GM13977 (cell line): Measurements from ENCODE around the gene MTCL1.

Source experiments
- DNase-seq: peaks from one replicate; pipeline ENCODE4 v3.0.0; 2012; ENCODE audit warnings: low spot score
- in situ Hi-C: fragments of 300-500 bp; cut with MboI; formaldehyde crosslinking; loops from one replicate; pipeline ENCODE4 v1.12.0; 2022; ENCODE audit warnings: low sequenced_read_pairs, low pct_unique_long_range_greater_than_20kb, mixed read lengths, inconsistent platforms; ENCODE audit not compliant: unreplicated experiment
- TF ChIP-seq, protein P1 (sequence below): IDR thresholded peaks from 2 replicates; pipeline ENCODE4 v1.5.1; 2012; ENCODE audit warnings: mild to moderate bottlenecking, control low read depth; ENCODE audit not compliant: insufficient read depth; ENCODE audit errors: extremely low read depth, missing control alignments

MTCL1 gene

DNA sequence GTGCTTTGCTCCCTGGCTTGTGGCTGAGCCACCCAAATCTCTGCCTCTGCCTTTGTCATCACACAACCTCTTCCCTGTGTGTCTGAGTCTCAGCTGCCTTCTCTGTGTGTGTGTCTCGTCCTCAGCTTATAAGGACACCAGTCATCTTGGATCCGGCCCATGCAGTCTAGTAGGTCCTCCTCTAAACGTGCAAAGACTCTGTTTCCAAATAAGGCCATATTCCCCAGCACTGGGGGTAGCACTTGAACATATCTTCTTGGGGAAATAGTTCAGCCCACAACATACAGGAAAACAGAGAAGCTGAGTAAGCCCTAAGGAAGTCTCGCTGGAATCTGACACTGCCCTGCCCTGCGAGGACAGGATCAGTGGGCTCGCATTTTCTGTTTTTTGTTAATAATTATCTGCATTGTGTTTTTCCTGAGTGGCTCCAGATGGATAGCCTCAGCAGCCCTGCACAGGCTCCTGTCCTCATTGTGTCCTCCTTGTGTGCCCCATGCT lies 42.1 kb downstream of the MTCL1 start:
- no peak for DNase-seq
- in situ Hi-C loops, result no loop called here
- TF ChIP-seq, protein P1, sequence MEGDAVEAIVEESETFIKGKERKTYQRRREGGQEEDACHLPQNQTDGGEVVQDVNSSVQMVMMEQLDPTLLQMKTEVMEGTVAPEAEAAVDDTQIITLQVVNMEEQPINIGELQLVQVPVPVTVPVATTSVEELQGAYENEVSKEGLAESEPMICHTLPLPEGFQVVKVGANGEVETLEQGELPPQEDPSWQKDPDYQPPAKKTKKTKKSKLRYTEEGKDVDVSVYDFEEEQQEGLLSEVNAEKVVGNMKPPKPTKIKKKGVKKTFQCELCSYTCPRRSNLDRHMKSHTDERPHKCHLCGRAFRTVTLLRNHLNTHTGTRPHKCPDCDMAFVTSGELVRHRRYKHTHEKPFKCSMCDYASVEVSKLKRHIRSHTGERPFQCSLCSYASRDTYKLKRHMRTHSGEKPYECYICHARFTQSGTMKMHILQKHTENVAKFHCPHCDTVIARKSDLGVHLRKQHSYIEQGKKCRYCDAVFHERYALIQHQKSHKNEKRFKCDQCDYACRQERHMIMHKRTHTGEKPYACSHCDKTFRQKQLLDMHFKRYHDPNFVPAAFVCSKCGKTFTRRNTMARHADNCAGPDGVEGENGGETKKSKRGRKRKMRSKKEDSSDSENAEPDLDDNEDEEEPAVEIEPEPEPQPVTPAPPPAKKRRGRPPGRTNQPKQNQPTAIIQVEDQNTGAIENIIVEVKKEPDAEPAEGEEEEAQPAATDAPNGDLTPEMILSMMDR, result no peak

DNA sequence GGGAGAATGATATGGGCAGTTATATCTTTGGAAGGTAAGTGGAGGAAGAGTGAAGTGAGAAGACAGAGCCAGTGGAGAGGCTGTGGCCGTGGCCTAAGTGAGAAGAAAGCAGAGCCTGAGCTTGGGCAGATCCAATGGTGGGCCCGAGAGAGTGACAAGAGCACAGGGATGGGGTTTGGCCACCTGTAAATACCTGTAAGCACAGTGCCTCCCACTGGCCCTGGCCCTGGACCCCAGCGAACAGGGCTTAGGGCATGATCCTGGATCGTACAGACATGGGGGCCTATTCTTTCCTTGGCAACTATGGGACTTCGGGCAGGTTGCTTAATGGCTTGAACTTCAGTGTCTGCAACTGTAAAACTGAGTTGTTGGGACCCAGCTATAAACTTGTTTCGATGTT lies 44.1 kb downstream of the MTCL1 start:
- TF ChIP-seq, protein P1, result no peak
- in situ Hi-C loops, result no loop called here
- no peak for DNase-seq

DNA sequence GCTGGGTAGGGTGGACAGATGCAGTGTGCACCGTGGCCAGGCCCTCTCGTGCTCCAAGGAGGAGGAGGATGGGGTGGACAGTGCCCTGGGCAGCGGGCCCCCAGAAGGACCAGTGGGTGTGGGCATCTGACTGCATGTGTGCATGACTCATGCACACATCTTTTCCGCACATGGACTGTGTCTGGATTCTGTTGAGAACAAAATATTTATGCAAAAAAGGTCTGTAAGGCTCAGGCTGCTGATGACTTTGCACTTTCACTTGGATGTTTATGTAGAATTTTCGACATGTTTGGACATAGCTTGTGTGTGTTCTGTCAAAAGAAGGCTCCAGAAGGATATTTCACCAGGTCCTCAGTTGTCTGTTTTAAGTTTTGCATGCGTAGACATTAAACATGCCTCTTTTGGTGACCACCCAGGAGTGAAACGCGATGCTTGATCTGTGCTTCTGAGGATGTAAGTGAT lies 45.6 kb downstream of the MTCL1 start:
- TF ChIP-seq, protein P1, result no peak
- in situ Hi-C loops, result no loop called here
- DNase-seq, result no peak

DNA sequence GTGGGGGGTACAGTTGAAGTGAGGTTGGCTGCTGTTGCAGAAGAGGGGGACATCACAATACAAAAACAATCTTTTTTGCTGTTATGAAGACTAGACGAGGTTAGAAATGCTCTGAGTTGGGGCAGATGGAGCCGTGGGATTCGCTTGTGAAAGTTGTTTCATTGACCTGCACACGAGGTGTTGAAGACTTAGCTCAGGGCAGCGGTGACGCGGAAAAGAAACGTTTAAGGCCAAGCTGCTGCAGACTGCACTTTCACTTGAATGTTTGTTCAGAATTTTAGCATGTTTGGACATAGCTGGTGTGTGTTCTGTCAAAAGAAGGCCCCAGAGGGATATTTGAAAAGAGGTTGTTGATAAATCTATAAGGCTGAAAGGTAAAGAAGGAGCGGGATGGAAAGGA lies 46.3 kb downstream of the MTCL1 start:
- TF ChIP-seq, protein P1, result no peak
- in situ Hi-C loops, result no loop called here
- DNase-seq, result no peak

DNA sequence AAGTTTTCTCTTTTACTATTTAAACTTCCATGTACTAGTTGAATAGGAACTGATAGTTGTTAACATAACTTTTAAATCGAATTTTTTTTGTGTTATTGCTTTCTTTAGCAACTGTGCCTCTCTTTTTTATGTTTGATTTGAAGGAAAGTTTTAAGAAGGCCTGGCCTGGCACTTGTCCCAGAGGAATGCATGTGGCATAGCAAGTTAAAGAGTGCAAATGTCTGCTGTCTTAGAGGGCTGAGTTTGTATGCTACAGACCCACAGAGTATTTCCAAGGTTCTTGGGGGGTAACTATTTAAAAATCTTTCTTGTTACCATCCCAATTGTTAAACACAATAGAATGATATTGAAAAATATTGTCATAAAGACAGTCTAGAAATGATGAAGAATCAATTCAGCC lies 47.0 kb downstream of the MTCL1 start:
- TF ChIP-seq, protein P1, result no peak
- in situ Hi-C loops, result no loop called here
- no peak for DNase-seq

DNA sequence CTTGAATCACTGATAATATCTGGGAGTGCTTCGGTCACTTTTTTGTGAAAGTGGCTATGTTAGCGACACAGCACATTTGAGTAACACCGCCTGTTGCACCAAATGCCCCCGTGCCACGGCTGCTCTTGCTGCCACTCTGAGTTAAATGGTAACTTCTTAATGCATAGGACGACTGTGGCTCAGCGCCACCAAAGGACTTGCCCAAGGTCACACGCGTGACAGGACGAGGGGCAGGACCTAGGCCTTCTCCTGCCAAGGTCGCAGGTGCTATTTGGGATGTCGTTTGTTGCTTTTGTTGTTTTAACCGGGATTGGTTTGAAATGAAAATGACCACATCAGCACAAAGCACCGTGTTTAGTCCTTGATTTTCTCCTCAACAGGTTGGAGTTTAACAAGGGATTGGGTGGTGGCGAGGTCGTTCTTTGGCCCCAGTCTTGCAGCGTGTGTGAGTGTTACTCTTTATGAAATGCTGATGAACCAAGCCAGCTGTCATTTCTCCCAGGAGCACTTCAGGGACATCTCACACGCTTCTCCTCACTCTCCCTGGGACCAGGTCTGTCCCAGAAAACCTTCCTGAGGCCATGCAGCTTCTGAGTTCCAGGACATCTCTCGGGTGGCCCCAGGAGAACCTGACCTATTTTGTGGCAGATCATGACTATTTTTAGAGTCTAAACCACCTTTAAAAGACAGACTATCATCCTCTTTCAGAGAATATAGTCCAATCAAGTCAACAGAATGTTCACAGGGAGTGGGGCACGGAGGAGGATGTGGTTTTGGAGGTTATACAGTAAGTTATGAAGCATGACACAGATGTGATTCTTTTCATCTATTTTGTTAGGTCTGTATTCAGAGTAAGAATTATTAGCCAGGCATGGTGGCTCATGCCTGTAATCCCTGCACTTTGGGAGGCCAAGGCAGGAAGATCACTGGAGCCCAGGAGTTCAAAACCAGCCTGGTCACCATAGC lies 49.9 kb downstream of the MTCL1 start:
- TF ChIP-seq, protein P1, result no peak
- DNase-seq, result peak; percentile 32
- in situ Hi-C loops, result no loop called here
